HFFc6 (cell line): ENCODE measurements around the gene GOSR2. TPM values are rescaled to one million over a fixed set of nuclear protein-coding genes. Genes with fewer than 3 reads are reported as not detected.

Source experiments
- DNase-seq: peaks from one replicate; pipeline ENCODE4 v3.0.0-alpha.2; 2018
- H3K27ac Mint-ChIP-seq: 2 replicates; pipeline ENCODE4 v1.8.0; 2020; ENCODE audit warnings: mild to moderate bottlenecking, mixed read lengths
- H3K27me3 Mint-ChIP-seq: 2 replicates; pipeline ENCODE4 v1.8.0; 2021; ENCODE audit warnings: mild to moderate bottlenecking, moderate library complexity, mixed read lengths; ENCODE audit not compliant: insufficient read depth
- H3K36me3 Mint-ChIP-seq: 2 replicates; pipeline ENCODE4 v1.8.0; 2021; ENCODE audit warnings: low read depth, mixed read lengths
- H3K4me1 Mint-ChIP-seq: 2 replicates; pipeline ENCODE4 v1.8.0; 2020; ENCODE audit warnings: low read depth, mixed read lengths
- H3K4me3 Mint-ChIP-seq: 2 replicates; pipeline ENCODE4 v1.8.0; 2020; ENCODE audit warnings: mild to moderate bottlenecking, moderate library complexity, mixed read lengths
- H3K9me3 Mint-ChIP-seq: 2 replicates; pipeline ENCODE4 v1.8.0; 2020; ENCODE audit warnings: mild to moderate bottlenecking, mixed read lengths
- CTCF ChIP-seq: fragments of 200-600 bp; sonication (generic); IDR thresholded peaks from 2 replicates; pipeline ENCODE4 v1.5.0; 2021; ENCODE audit warnings: antibody characterized with exemption, mild to moderate bottlenecking
- total RNA-seq, 6 experiments: library from RNA; stranded (reverse); fragmentation: NEBNext Ultra II Directional; extraction: Animal tissue kit (Norgen Biotek cat#: 25700); gene quantifications; 2 replicates in 1 of 6; 3 replicates in 5 of 6; pipeline ENCODE4 v1.2.3, GENCODE V29; 2021

The GOSR2 gene
- total RNA-seq, 6 experiments from 2014 or later, result 63.6 to 75.9 (median 66.3) TPM

GRCh38 chr17:46888727-46889126 is 34.2 kb upstream of the GOSR2 start:
- no peak overlapping the region for H3K27ac Mint-ChIP-seq
- H3K4me1 Mint-ChIP-seq, result no peaks in the 10 kb centered on the region
- H3K9me3 Mint-ChIP-seq, result no peaks in the 10 kb centered on the region
- H3K27me3 Mint-ChIP-seq, result peaks cover 82% of the 10 kb centered on the region
- DNase-seq, result no peak
- H3K36me3 Mint-ChIP-seq, result no peaks in the 10 kb centered on the region
- no peak overlapping the region for H3K4me3 Mint-ChIP-seq
- TF ChIP-seq CTCF, result no peak

GRCh38 chr17:46889519-46889918 is 33.4 kb upstream of the GOSR2 start:
- peaks cover 83% of the 10 kb centered on the region for H3K27me3 Mint-ChIP-seq
- no peak overlapping the region for H3K4me3 Mint-ChIP-seq
- no peaks in the 10 kb centered on the region for H3K9me3 Mint-ChIP-seq
- H3K36me3 Mint-ChIP-seq, result no peaks in the 10 kb centered on the region
- H3K27ac Mint-ChIP-seq, result no peak overlapping the region
- no peaks in the 10 kb centered on the region for H3K4me1 Mint-ChIP-seq
- DNase-seq, result no peak
- TF ChIP-seq CTCF, result no peak

GRCh38 chr17:46889992-46890564 is 32.9 kb upstream of the GOSR2 start:
- TF ChIP-seq CTCF, result no peak
- Mint-ChIP-seq H3K9me3 (no peaks in the 10 kb centered on the region), H3K27ac (no peak overlapping the region), H3K4me3 (no peak overlapping the region), H3K27me3 (peaks cover 80% of the 10 kb centered on the region), H3K4me1 (no peaks in the 10 kb centered on the region), H3K36me3 (no peaks in the 10 kb centered on the region)
- no peak for DNase-seq

- TF ChIP-seq CTCF, result no peak
- H3K9me3 Mint-ChIP-seq, result no peaks in the 10 kb centered on the region
- no peaks in the 10 kb centered on the region for H3K4me1 Mint-ChIP-seq
- peaks cover 79% of the 10 kb centered on the region for H3K27me3 Mint-ChIP-seq
- no peaks in the 10 kb centered on the region for H3K36me3 Mint-ChIP-seq
- DNase-seq, result no peak
- H3K4me3 Mint-ChIP-seq, result no peak overlapping the region
- H3K27ac Mint-ChIP-seq, result no peak overlapping the region
Measured at GRCh38 chr17:46890638-46891037, 32.3 kb upstream of the GOSR2 start.

GRCh38 chr17:46892192-46892703 is 30.7 kb upstream of the GOSR2 start:
- no peak for TF ChIP-seq CTCF
- Mint-ChIP-seq H3K36me3 (no peaks in the 10 kb centered on the region), H3K27me3 (peaks cover 85% of the 10 kb centered on the region), H3K4me3 (no peak overlapping the region), H3K4me1 (no peaks in the 10 kb centered on the region), H3K27ac (no peak overlapping the region), H3K9me3 (no peaks in the 10 kb centered on the region)
- no peak for DNase-seq

- DNase-seq, result no peak
- H3K9me3 Mint-ChIP-seq, result peaks cover 7% of the 10 kb centered on the region; the same call in 1 of the 2 replicates
- H3K27me3 Mint-ChIP-seq, result peaks cover 69% of the 10 kb centered on the region
- H3K27ac Mint-ChIP-seq, result no peak overlapping the region
- no peaks in the 10 kb centered on the region for H3K4me1 Mint-ChIP-seq
- no peak overlapping the region for H3K4me3 Mint-ChIP-seq
- H3K36me3 Mint-ChIP-seq, result no peaks in the 10 kb centered on the region
- no peak for TF ChIP-seq CTCF
Measured at GRCh38 chr17:46894024-46894423, 28.9 kb upstream of the GOSR2 start.
